OCI-LY3 (cell line): ENCODE measurements around the gene KRTAP4-9.

Experiments
- CTCF ChIP-seq: fragments of 200-600, 300-600 bp; sonication (generic); IDR thresholded peaks from 2 replicates; pipeline ENCODE4 v1.5.1; 2014; ENCODE audit warnings: antibody characterized with exemption, low read length, low read depth
- EZH2phosphoT487 ChIP-seq: fragments of 200-600 bp; shearing (Covaris generic); IDR thresholded peaks from 2 replicates; pipeline ENCODE4 v1.6.1; 2018; ENCODE audit warnings: antibody characterized with exemption, mixed run types, low read depth

- no peak for TF ChIP-seq CTCF
- TF ChIP-seq EZH2phosphoT487, result no peak
Observed at GRCh38 chr17:41111151-41111885, 6.1 kb downstream of the KRTAP4-9 start.
